Right ventricle myocardium superior (tissue), 1 donor: Measurements from ENCODE around the gene N4BP3. TPM values are rescaled to one million over a fixed set of nuclear protein-coding genes. Genes with fewer than 3 reads are reported as not detected.
A peak's percentile ranks its signal among the peaks of the same experiment; 100 is the strongest.
"Not testable (repeated sequence)": the region's sequence is repeated elsewhere in the genome, so short reads cannot be mapped to it uniquely, and the experiment has no call there.

Experiments
- ATAC-seq: fragments of 200-7000 bp; cut with Tn5 transposase; one replicate; pipeline ENCODE4 v1.9.1; 2020; ENCODE audit warnings: mild to moderate bottlenecking; ENCODE audit not compliant: poor library complexity
- DNase-seq: peaks from one replicate; pipeline ENCODE4 v3.0.0-alpha.2; 2020
- intact Hi-C: fragments of 100-400 bp; cut with DNase I; formaldehyde crosslinking; loops from one replicate; pipeline ENCODE4 v1.11.2; 2022
- long read RNA-seq: library from polyadenylated mRNA; unstranded; transcript quantifications from one replicate; pipeline ENCODE4 v2.0.0, GENCODE V29; 2021
- total RNA-seq: library from RNA; stranded (reverse); fragmentation: NEBNext Ultra II Directional; extraction: Animal tissue kit (Norgen Biotek cat#: 25700); gene quantifications from one replicate; pipeline ENCODE4 v1.2.1, GENCODE V29; 2021
- donor health status: DM: no; HTN: yes; CAD: no; lungs with severe emphysema.

The N4BP3 gene, protein sequence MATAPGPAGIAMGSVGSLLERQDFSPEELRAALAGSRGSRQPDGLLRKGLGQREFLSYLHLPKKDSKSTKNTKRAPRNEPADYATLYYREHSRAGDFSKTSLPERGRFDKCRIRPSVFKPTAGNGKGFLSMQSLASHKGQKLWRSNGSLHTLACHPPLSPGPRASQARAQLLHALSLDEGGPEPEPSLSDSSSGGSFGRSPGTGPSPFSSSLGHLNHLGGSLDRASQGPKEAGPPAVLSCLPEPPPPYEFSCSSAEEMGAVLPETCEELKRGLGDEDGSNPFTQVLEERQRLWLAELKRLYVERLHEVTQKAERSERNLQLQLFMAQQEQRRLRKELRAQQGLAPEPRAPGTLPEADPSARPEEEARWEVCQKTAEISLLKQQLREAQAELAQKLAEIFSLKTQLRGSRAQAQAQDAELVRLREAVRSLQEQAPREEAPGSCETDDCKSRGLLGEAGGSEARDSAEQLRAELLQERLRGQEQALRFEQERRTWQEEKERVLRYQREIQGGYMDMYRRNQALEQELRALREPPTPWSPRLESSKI
- total RNA-seq: 2.7 TPM
- long read RNA-seq, full-length matches to known transcripts: 7 of 17 reads
- long read RNA-seq, partial matches to known transcripts: 2 of 17 reads
- long read RNA-seq, other reads (novel, unspliced or antisense): 8 of 17 reads

DNA sequence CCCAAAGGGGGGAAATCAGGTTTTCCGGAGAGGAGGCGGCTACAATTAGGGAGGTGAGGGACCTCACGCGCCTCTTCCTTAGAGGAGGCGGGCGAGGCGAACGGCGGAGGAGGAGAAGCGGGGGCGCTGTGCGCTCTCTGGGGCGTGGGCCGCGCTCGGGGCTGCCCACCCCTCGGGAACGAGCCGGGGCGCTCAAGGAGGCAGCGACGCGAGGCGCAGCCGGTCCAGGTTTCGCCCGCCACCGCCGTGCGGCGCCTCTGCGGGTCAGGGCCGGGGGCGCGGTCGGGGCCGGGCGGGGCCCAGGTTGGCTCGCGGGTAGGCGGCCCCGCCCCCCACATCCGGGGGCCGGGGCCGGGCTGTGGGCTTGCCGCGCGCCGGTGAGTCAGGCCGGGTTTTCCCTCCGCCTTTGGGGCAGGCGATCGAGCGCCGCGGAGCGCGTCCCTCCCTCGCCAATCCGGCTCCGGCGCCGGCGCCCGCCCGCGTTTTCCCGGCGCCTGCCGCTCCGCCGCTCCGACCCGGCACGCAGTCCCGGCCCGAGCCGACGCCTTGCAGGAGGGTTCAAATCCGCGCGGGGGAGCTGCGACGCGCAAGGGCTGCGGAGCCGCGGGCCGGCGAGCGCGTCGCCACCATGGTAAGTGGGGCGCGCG is at the start of gene N4BP3:
Gene N4BP3 (plus strand): TSS at position 392 of the 647 bp plus-strand sequence. CDS start 6,052 bp downstream, outside the sequence.
- ATAC-seq: peak; percentile 39

DNA sequence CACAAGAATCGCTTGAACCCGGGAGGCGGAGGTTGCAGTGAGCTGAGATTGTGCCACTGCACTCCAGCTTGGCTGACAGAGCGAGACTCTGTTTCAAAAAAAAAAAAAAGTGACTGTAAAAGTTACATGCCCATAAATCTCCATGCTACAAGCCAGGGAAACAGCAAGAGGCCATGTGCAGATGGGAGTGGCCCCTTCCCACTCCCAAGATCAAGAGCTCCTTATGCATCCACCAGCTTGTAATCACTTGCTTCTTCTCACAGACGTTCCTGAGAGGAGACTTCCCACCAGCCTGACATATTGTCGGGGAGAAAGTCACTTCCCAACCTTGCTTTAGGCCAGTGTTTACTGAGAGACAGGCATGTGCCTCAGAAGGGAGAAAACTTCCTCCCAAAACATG is 45.6 kb upstream of the N4BP3 start:
- DNase-seq (no peak), ATAC-seq (no peak)
- intact Hi-C loops: no loop called here

More for the DNA sequence above, at the start of gene N4BP3:
- no peak for DNase-seq
- intact Hi-C loops: no loop called here

DNA sequence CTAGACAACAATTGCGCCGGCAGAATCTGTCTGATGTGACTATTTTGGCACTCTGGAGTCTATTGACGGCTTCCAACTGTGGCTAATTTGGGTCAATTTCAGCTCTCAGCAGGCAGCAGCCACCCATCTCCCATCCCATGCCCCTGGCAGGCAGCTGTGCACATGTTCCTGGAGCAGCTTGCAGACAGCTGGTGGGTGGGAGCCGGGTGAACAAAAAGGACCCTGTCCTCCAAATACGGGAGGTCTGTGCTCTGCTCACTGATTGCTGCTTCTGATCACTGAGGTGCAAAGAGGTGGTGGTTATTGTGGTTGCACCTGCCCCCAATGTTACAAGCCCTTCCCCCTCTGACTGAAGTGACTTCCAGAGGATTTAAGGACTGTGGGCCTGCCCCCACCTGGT is 45.0 kb upstream of the N4BP3 start:
- intact Hi-C loops: no loop called here
- no peak for ATAC-seq
- DNase-seq: no peak

DNA sequence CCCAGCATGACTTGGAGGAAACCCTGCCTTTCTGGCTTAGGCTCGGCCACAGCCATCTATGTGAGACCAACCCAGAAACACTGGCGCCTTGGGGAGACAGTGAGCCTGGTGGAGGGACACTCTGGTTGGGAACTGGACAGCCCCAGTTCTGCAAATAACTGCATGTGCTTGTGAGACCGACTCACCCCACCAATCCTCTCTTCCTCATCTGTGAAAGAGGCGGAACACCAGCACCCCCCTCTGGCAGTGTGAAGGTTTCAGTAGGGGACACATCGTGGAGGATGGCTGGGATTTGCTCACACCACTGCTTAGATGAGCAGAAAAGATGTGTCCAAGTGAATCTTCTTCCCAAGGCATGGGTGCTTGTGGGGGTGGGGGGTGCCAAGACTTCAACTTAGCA is 43.4 kb upstream of the N4BP3 start:
- intact Hi-C loops: no loop called here
- DNase-seq (no peak), ATAC-seq (no peak)

DNA sequence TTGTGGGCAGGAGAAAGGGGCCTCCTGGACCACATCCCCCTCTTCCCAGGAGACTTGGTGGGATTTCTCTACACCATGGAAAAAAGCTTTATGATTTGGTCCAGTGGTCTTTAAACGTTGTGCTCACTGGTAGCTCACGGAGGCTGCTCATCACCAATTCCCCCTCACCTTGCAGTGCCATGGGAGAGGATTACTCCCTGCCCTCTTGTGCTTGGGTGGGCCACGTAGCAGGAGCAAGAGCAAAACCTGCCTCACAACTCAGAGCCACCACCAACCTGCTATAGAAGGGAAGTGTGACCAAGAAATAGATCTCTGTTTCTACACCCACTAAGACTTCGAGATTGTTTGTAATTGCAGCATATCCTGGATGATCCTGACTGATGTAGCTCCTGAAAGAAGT is 42.2 kb upstream of the N4BP3 start:
- ATAC-seq (no peak), DNase-seq (no peak)
- intact Hi-C loops: no loop called here

DNA sequence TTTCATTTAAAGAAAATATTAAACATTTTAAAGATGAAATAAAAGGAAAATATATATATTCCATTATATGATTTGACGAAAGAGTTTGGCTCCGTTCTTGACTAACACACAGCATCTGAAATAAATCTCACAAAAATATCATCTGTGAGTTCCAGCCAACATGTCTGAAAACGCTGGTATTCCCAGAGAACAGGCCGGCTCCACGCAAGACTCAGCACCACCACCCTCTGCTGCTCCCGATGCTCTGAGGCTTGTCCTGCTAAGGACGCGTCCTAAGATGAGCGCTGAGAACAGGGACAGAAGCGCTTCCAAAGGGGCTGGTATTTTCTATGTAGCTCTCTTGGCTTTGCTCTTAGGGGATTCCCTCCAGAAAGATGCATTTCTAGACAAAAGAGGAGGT is 40.6 kb upstream of the N4BP3 start:
- ATAC-seq: no peak
- intact Hi-C loops: no loop called here
- DNase-seq: no peak

DNA sequence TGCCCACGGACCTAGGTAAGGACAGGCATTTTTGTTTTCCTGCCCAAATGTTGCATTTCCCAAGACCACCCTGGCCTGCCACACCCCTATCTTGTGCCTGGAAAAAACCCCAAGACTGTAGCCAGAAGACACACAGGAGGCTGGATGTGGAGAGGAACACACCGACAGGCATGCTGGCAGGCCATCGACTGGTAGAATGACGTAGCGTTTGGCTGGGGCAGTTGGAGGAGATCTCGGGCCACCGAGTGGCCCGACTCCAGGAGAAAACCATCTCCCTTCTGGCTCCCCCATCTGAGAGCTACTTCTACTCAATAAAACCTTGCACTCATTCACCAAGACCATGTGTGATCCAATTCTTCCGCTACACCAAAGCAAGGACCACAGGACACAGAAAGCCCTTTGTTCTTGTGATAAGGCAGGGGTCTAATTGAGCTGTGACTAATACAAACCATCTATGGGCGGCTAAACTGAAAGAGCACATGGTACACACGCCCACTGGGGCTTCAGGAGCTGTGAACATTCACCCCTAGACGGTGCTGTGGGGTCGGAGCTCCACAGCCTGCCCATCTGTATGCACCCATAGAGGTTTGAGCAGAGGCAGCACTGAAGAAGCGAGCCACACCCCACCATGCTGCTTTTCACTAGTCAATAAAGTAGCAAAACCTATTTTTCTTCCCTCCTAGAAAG is 38.9 kb upstream of the N4BP3 start:
- no peak for ATAC-seq
- intact Hi-C loops: no loop called here
- no peak for DNase-seq

DNA sequence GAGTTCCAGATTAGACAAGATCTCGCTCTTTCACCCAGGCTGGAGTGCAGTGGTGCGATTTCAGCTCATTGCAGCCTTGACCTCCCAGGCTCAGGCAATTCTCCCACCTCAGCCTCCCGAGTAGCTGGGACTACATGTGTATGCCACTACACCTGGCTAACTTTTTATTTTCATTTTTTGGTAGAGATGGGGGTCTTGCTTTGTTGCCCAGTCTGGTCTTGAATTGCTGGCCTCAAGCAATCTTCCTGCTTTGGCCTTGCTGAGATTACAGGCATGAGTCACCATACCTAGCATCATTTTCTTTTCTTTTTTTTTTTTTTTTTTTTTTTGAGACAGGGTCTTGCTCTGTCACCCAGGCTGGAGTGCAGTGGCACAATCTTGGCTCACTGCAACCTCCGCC is 36.4 kb upstream of the N4BP3 start:
- intact Hi-C loops: loop anchor here (1.0 to 5.0 kb wide), 2 partner anchors 70 to 87 kb away; no protein-coding TSS in a partner anchor
- DNase-seq, ATAC-seq: not testable (repeated sequence)

DNA sequence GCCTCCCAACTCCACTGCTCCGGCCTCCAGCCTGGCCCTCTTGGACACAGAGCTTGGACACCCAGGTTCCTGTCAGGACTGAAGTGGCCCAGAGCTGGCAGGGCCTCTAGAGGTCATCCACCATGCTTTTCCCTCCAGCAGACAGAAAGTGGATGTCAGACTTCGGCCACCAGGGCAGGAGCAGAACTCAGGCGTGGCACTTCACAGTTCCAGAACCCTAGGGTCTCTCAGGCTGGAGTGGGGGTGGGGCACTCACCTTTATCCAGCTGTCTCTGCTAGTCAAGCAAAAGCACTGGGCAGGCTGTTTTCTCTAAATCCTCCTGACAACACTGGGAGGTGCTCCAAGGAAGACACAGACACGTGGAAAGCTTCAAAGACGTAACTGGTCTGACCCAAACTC is 35.6 kb upstream of the N4BP3 start:
- DNase-seq (no peak), ATAC-seq (no peak)
- intact Hi-C loops: loop anchor here (5.0 kb wide), 1 partner anchor 70 kb away; no protein-coding TSS in a partner anchor

DNA sequence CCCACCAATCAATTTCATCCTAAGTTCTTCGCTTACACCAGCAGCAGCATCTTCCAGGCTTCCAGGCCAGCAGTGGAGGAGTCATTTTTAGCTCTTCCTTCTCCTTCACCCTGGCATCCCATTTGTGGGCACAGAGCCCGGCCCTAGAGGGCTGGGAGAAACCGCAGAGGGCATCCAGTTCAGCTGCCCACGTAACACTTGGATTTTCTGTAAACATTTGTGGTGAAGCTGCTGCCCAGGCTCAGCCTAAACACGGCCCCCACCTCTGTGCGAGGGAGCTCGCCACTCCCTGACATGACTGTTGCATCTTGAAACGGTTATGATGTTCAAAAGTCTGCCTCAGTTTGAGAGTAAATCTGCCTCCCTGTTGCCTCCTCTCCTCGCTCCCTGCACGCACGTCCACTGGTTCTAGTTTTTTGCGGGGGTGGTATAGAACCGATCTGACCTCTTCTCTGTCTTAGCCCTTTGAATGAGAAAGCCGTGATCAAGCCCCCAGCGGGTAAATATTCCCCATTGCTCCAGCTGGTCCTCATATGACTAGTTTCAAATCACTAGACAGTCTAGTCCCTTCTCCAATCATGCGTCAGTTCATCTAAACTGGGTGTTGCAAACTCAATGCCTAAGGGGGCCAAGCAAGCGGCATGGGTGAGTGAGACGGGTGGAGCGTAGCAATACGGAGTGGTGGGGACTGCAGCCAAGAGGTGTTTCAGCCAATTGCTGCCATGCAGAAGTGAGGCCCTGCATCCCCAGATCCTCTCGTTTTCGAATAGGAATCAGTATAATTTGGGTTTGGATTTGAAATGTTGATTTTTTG is 34.9 kb upstream of the N4BP3 start:
- no peak for ATAC-seq
- intact Hi-C loops: loop anchor here (5.0 kb wide), 1 partner anchor 69 kb away; no protein-coding TSS in a partner anchor
- no peak for DNase-seq

DNA sequence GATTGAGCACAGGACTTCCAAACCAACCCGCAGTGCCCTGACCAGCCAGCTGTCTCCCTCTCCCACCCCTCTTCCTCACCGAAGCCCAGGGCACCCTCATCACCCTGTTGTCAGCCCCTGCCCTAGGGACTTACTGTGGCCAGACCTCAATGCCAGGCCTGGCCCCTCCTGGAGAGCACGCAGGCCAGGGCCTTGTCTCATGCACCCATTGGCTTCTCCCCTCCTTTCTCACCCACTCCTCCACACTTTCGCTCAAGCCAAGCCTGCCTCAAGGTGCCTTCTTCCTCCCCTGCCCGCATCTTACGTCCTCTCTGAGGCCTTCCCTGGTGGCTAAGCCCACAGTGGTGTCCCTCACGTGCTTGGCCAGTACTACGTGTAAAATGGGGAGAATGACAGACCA is 33.3 kb upstream of the N4BP3 start:
- intact Hi-C loops: no loop called here
- DNase-seq (no peak), ATAC-seq (no peak)

DNA sequence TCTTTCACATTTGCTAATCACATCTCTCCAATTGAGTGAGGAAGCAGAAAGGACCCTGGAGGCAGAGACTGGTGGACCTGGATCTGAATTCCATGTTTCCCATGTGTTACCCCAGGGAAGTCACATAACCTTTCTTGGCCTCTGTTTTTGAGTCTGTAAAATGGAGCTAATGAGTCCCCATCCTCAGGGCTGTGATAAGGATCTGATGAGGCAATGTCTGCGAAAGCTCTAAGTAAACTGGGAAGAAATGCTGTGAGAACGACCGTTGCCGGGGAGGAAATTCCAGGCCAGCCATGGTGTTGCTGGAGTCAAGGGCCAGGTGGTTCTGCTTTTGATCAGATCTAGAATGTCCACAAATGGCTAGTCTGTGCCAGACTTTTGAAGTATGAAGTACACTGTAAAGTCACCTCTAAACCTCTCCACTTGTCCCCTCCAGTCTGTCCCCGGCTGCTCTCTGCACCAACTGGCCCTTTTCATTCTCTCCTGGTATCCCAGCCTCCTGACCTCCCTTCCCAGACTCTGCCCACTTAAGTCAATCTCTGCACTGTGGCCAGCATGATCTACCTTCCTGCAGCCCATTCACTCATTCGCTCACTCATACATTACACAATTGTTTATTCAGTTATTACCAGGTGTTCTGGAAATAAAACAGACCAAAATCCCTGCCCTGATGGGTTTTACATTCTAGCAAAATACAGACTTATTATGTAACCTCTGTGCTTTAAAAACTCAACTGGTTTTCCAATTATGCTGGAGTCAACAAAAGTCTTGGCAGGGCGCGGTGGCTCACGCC is 32.5 kb upstream of the N4BP3 start:
- intact Hi-C loops: no loop called here
- DNase-seq (no peak), ATAC-seq (no peak)

DNA sequence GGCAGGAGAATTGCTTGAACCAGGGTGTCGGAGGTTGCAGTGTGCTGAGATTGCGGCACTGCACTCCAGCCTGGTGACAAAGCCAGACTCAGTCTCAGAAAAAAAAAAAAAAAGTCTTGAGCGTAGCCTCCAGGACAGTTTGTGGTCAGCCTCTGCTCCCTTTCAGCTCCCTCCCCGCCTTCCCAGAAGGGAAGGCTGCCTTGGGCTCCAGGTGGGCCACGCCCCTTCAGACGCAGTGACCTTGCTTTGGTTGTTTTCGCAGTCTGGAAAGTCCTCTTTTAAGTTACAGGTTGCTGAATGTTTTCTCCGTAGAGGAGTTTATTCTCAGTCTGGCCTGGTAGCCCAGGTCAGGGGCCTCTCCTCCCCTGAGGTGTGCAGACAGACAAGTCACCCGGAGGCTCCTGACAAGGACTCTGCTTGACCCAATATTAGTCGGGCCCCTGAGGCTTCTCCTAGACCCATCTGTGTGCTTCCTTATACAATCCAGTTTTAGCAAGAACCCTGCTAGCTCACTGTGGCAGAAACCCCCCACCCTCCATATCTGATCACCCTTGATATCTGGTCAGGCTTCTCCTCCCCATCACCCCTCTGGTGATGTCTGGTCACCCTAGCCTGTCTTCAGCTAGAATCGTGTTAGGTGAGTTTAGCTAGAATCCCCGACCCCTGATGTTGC is 31.6 kb upstream of the N4BP3 start:
- intact Hi-C loops: no loop called here
- ATAC-seq: no peak
- DNase-seq: no peak

DNA sequence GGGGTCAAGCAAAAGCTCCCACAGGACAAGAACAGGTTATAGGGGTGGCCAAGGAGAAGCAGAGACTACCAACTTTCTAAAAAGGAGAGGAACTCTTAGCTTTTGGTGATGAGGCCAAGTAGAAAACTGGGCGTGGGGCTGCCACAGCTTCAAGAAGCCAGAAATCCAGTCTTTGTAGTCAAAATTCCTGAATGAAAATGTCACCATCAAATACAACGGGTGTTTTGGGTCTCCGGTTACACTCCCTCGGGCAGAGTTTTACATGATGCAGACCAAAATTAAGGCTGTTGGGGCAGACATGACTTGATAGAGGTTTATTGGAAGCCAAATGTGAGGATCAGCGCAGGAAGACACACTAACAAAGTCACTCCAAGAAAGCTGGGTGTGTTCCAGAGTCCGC is 29.4 kb upstream of the N4BP3 start:
- no peak for DNase-seq
- no peak for ATAC-seq

DNA sequence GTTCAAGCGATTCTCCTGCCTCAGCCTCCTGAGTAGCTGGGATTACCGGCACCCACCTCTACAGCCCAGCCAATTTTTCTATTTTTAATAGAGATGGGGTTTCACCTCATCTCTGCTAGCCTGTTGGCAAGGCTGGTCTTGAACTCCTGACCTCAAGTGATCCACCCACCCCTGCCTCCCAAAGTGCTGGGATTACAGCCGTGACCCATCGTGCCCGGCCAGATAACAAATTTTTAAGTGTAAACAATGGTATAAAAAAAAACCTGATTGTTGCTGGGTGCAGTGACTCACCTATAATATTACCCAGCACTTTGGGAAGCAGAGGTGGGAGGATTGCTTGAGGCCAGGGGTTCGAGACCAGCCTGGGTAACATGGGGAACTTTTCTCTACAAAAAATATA is 28.0 kb upstream of the N4BP3 start:
- no peak for ATAC-seq
- no peak for DNase-seq
- intact Hi-C loops: no loop called here

More for the DNA sequence above, 29.4 kb upstream of the N4BP3 start:
- intact Hi-C loops: no loop called here

DNA sequence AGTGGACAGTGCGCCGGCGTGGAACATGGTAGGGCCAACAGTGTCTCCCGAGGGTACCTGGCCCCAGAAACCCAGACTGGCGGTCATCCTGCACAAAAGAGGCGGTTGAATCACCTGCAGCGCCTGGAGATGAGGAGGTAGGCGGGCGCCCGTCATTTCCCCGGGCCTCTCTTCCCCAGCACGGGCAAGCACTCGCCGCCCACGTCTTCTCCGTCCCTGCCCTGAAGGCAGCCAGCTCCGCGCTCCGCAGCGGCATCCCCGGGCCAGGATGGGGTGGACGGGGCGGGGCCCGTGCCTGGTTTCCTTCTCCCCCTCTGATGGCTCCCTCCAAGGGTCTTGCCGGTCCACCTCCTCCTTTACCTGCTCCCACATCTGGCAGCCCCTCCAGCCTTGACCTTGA is 27.1 kb upstream of the N4BP3 start:
- DNase-seq: no peak
- intact Hi-C loops: no loop called here
- ATAC-seq: no peak

DNA sequence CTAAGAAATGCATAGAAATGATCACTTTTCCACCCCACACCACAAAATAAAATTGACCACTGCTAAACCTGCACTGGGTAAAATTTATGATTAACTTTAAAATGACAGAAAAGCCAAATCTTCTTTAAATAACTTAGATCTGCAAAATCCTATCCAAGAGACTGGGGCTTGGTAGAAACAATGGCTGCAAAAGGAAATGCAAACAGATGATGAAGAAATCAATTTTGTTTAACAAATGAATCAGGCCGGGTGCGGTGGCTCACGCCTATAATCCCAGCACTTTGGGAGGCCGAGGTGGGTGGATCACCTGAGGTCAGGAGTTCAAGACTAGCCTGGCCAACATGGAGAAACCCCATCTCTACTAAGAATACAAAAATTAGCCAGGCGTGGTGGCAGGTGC is 26.1 kb upstream of the N4BP3 start:
- DNase-seq, intact Hi-C loops, ATAC-seq: not testable (repeated sequence)
